ENCODE measurements around the gene ACOX3. TPM values are rescaled to one million over a fixed set of nuclear protein-coding genes. Genes with fewer than 3 reads are reported as not detected.

ACOX3 gene
- total RNA-seq, 1 donor from 2014 or later, result 30.4 TPM

GRCh38 chr4:8373270-8373972 is 67.1 kb downstream of the ACOX3 start:
- no peaks in the 10 kb centered on the region for H3K9me3 ChIP-seq
- no peak overlapping the region for H3K27ac ChIP-seq
- no peak overlapping the region for H3K4me3 ChIP-seq
- H3K4me1 ChIP-seq, result no peaks in the 10 kb centered on the region
- peaks cover 9% of the 10 kb centered on the region for H3K36me3 ChIP-seq
- intact Hi-C loops (cut with DNase I), result no loop called here
- DNase-seq, result peak; percentile 39
- H3K27me3 ChIP-seq (ENCODE audit: low read depth), result no peaks in the 10 kb centered on the region
- no peak for ATAC-seq
- TF ChIP-seq, protein P1, sequence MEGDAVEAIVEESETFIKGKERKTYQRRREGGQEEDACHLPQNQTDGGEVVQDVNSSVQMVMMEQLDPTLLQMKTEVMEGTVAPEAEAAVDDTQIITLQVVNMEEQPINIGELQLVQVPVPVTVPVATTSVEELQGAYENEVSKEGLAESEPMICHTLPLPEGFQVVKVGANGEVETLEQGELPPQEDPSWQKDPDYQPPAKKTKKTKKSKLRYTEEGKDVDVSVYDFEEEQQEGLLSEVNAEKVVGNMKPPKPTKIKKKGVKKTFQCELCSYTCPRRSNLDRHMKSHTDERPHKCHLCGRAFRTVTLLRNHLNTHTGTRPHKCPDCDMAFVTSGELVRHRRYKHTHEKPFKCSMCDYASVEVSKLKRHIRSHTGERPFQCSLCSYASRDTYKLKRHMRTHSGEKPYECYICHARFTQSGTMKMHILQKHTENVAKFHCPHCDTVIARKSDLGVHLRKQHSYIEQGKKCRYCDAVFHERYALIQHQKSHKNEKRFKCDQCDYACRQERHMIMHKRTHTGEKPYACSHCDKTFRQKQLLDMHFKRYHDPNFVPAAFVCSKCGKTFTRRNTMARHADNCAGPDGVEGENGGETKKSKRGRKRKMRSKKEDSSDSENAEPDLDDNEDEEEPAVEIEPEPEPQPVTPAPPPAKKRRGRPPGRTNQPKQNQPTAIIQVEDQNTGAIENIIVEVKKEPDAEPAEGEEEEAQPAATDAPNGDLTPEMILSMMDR (IDR thresholded peaks at IDR 0.05), result no peak

GRCh38 chr4:8372506-8372905 is 68.0 kb downstream of the ACOX3 start:
- DNase-seq (peak; percentile 29), ATAC-seq (no peak)
- H3K4me1 ChIP-seq, result no peaks in the 10 kb centered on the region
- H3K27me3 ChIP-seq (ENCODE audit: low read depth), result no peaks in the 10 kb centered on the region
- TF ChIP-seq, protein P1 (IDR thresholded peaks at IDR 0.05), result no peak
- intact Hi-C loops (cut with DNase I), result no loop called here
- peaks cover 5% of the 10 kb centered on the region for H3K36me3 ChIP-seq
- no peak overlapping the region for H3K4me3 ChIP-seq
- H3K27ac ChIP-seq, result no peak overlapping the region
- no peaks in the 10 kb centered on the region for H3K9me3 ChIP-seq

GRCh38 chr4:8371596-8371995 is 68.9 kb downstream of the ACOX3 start:
- Histone ChIP-seq H3K4me1 (no peaks in the 10 kb centered on the region), H3K27ac (no peak overlapping the region), H3K4me3 (no peak overlapping the region), H3K36me3 (peaks cover 2% of the 10 kb centered on the region), H3K27me3 (ENCODE audit: low read depth) (no peaks in the 10 kb centered on the region), H3K9me3 (no peaks in the 10 kb centered on the region)
- peak; percentile 31 for DNase-seq
- intact Hi-C loops (cut with DNase I), result no loop called here
- TF ChIP-seq, protein P1 (IDR thresholded peaks at IDR 0.05), result no peak
- no peak for ATAC-seq

GRCh38 chr4:8370835-8371595 is 69.5 kb downstream of the ACOX3 start:
- peak; percentile 33 for DNase-seq
- intact Hi-C loops (cut with DNase I), result no loop called here

GRCh38 chr4:8370106-8370787 is 70.3 kb downstream of the ACOX3 start:
- Histone ChIP-seq H3K27ac (no peak overlapping the region), H3K36me3 (peaks cover 12% of the 10 kb centered on the region), H3K4me1 (no peaks in the 10 kb centered on the region), H3K4me3 (no peak overlapping the region), H3K9me3 (no peaks in the 10 kb centered on the region), H3K27me3 (ENCODE audit: low read depth) (no peaks in the 10 kb centered on the region)
- TF ChIP-seq, protein P1 (IDR thresholded peaks at IDR 0.05), result no peak
- intact Hi-C loops (cut with DNase I), result no loop called here
- ATAC-seq (no peak), DNase-seq (peak; percentile 24)

More at GRCh38 chr4:8370835-8371595, 69.5 kb downstream of the ACOX3 start:
- Histone ChIP-seq H3K9me3 (no peaks in the 10 kb centered on the region), H3K36me3 (peaks cover 8% of the 10 kb centered on the region), H3K4me1 (no peaks in the 10 kb centered on the region), H3K27me3 (ENCODE audit: low read depth) (no peaks in the 10 kb centered on the region), H3K27ac (no peak overlapping the region), H3K4me3 (no peak overlapping the region)
- ATAC-seq, result no peak
- TF ChIP-seq, protein P1 (IDR thresholded peaks at IDR 0.05), result no peak
